Measurements from ENCODE around the gene SAMD7.

SAMD7 gene

DNA sequence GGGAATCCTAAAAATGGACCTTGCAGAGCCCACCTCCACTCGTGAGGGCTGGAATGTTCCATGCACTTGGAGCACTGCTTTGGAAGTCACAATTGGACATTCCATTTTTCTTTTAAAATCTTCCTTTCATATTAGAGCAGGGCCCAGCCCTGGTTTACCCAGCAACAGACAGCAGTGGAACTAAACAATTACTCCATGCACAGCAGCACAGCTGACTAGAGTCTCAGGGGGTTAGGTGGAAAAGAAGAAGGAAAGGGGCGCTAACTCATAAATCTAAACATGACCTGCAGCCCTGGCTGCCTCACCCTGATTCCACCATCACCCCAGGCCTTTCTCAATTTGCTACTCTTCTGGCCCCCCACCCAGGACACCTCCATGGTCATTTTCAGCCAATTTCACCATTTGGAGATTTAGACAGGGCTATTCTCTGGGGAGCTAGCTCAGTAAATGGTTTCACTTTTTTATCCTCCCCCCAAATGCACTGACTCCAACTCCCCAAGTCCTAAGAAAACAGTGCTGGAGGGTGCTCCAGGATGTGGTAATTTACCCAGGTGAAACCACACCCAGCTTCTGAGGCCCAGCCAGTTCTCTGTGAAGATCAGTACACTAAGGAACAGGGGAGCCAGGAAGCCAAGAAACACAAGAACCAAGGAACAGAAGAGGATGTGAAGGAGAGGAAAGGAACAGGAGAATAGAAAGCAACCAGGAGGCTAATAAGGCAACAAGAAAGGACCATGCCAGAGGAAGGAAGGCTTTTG lies 40.1 kb upstream of the SAMD7 start:
- DNase-seq (ENCODE audit: insufficient read length, low spot score), result no peak
- TF ChIP-seq SPI1 (IDR thresholded peaks at IDR 0.05; ENCODE audit: low read depth, low read length), result no peak
- TF ChIP-seq POLR2A (IDR thresholded peaks at IDR 0.05; ENCODE audit: low read depth, low read length), result no peak
- TF ChIP-seq POLR2AphosphoS5 (IDR thresholded peaks at IDR 0.05; ENCODE audit: low read depth, low read length), result no peak
- no peak for TF ChIP-seq TAF1 (IDR thresholded peaks at IDR 0.05; ENCODE audit: low read depth, low read length)
- no peak for TF ChIP-seq POU2F2 (IDR thresholded peaks at IDR 0.05; ENCODE audit: low read depth, low read length)
- TF ChIP-seq PAX5 (IDR thresholded peaks at IDR 0.05; ENCODE audit: insufficient read depth, low read length, severe bottlenecking), result no peak
- peak; percentile 26 for FAIRE-seq

DNA sequence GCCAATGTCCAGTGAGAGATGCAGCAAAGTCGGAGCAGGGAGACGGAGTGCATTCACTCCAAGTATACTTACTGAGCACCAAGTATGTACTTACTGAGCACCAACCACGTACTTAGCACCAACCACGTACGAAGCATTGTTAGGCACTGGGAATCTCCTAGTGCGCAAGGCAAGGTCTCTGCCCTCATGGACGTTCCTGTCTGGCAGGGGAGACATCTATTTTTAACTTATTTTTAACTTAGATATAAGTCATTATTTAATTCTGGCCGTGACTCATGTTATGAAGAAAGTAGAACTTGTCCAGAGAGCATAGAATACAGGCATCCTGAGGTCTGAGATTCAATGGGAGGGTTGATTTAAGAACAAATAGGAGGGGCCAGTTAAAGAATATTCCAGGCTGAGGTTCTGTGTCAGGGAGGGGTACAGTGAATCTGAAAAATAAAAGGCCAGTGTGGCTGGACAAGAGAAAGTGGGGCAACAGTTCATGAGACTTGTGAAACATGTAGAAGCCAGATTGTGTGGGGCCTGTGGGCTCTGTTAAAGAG lies 32.3 kb upstream of the SAMD7 start:
- TF ChIP-seq TAF1 (IDR thresholded peaks at IDR 0.05; ENCODE audit: low read depth, low read length) (no peak), POLR2A (IDR thresholded peaks at IDR 0.05; ENCODE audit: low read depth, low read length) (no peak), POU2F2 (IDR thresholded peaks at IDR 0.05; ENCODE audit: low read depth, low read length) (no peak), PAX5 (IDR thresholded peaks at IDR 0.05; ENCODE audit: insufficient read depth, low read length, severe bottlenecking) (no peak), SPI1 (IDR thresholded peaks at IDR 0.05; ENCODE audit: low read depth, low read length) (no peak), POLR2AphosphoS5 (IDR thresholded peaks at IDR 0.05; ENCODE audit: low read depth, low read length) (no peak)
- FAIRE-seq, result no peak
- DNase-seq (ENCODE audit: insufficient read length, low spot score), result no peak

DNA sequence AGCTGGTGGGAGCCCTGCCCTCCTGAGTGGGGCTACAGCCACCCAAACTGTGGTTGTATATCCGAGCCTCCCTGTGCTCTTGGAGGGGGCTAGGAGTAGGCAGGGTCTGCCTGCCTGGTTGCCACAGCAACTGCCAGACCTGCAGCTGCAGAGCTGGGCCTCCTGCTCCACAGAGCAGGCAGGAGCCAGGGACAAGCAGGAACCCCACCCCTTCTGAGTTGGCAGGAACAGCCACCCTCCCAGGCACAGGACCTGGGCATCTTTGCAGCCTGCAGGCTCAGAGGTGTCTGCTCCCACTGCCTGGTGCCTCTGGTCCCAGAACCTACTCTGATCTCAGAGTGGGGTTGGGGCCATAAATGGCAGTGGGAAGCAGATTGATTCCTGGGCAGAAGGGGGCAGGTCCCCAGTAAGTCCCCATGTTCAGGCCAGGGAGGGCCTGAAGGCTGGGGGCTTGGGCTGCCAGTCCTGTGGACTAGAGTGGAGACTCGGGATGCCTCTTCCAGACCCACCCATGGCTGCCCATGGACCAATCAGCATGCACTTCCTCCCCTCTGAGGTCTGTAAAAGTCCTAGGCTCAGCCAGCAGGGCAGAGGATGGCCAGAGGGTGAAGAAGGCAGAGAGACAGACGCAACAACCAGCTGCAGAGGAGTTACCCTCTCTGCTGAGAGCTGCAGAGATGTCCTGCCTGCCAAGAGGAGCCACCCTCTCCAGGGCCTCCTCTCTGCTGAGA lies 31.4 kb upstream of the SAMD7 start:
- DNase-seq (ENCODE audit: insufficient read length, low spot score), result no peak
- no peak for TF ChIP-seq SPI1 (IDR thresholded peaks at IDR 0.05; ENCODE audit: low read depth, low read length)
- TF ChIP-seq POLR2A (IDR thresholded peaks at IDR 0.05; ENCODE audit: low read depth, low read length), result no peak
- TF ChIP-seq PAX5 (IDR thresholded peaks at IDR 0.05; ENCODE audit: insufficient read depth, low read length, severe bottlenecking), result no peak
- TF ChIP-seq POU2F2 (IDR thresholded peaks at IDR 0.05; ENCODE audit: low read depth, low read length), result no peak
- TF ChIP-seq POLR2AphosphoS5 (IDR thresholded peaks at IDR 0.05; ENCODE audit: low read depth, low read length), result no peak
- no peak for TF ChIP-seq TAF1 (IDR thresholded peaks at IDR 0.05; ENCODE audit: low read depth, low read length)
- no peak for FAIRE-seq

DNA sequence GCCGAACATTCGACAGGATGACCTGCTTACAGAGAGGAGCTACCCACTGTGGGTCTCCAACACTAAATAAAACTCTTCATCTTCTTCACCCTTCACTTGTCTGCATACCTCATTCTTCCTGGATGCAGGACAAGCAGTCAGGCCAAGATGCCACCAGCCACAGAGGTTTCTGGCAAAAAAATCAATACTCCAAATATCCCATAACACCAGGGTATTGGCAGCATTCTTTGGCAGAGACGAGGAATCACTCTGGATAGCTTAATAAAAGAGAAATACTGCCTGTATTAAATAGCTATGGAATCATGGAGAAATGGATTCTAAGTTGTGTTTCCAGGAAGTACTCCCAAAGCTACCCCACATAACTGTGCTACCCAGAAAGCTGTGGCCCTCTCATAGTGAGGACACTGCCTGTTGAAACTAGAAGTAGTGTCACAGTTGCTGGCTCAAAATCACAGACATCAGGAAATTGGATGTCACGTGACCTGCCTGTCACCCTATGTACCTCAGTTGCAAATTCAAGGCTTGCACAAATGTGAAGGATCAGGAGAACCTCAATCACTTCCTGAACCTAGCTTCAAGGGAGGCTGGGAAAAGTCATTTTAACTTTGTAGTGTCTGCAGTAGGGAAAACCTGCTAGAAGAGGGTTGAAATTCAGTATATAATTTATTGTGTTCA lies 30.7 kb upstream of the SAMD7 start:
- no peak for DNase-seq (ENCODE audit: insufficient read length, low spot score)

DNA sequence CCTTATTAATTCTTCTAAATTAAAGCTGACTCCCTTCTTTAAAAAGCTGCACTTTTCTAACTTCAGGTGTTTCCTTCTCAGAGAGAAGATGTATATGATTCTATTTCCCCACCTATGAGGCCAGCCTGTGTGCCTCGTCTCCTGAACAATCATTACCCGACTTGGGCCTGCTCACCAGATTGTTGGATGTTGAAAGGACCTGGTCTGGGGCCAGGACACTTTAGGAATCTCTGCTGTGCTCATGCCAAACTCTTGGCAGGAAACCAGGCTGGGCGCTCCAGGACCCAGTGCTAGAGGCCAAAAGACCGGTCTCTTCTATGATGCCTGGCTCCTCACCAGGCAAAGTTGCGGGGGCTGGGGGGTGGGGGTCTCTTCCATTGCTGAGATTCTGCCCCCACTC lies 24.7 kb upstream of the SAMD7 start:
- no peak for FAIRE-seq
- no peak for DNase-seq (ENCODE audit: insufficient read length, low spot score)
- TF ChIP-seq POU2F2 (IDR thresholded peaks at IDR 0.05; ENCODE audit: low read depth, low read length), result no peak
- no peak for TF ChIP-seq SPI1 (IDR thresholded peaks at IDR 0.05; ENCODE audit: low read depth, low read length)
- TF ChIP-seq POLR2AphosphoS5 (IDR thresholded peaks at IDR 0.05; ENCODE audit: low read depth, low read length), result no peak
- TF ChIP-seq PAX5 (IDR thresholded peaks at IDR 0.05; ENCODE audit: insufficient read depth, low read length, severe bottlenecking), result no peak
- no peak for TF ChIP-seq TAF1 (IDR thresholded peaks at IDR 0.05; ENCODE audit: low read depth, low read length)

More for the DNA sequence above, 30.7 kb upstream of the SAMD7 start:
- no peak for TF ChIP-seq POLR2AphosphoS5 (IDR thresholded peaks at IDR 0.05; ENCODE audit: low read depth, low read length)
- TF ChIP-seq SPI1 (IDR thresholded peaks at IDR 0.05; ENCODE audit: low read depth, low read length), result no peak
- no peak for TF ChIP-seq POU2F2 (IDR thresholded peaks at IDR 0.05; ENCODE audit: low read depth, low read length)
- TF ChIP-seq POLR2A (IDR thresholded peaks at IDR 0.05; ENCODE audit: low read depth, low read length), result no peak
- FAIRE-seq, result no peak

DNA sequence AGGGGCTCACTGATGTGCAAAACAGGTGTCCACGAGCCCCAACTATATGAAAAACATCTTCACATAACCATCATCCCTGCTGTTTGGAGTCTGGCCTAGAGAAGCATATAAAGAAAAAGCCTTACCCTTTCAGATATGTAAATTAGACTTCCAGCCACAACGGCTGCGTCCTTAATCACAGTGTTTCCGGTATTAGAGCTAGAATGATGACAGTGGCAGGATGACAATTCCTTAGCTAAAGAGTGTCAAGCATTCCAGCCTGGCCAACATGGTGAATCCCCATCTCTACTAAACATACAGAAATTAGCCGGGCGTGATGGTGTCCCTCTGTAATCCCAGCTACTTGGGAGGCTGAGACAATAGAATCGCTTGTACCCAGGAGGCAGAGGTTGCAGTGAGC lies 19.5 kb upstream of the SAMD7 start:
- peak; percentile 52 for FAIRE-seq
- no peak for DNase-seq (ENCODE audit: insufficient read length, low spot score)
- TF ChIP-seq POLR2A (IDR thresholded peaks at IDR 0.05; ENCODE audit: low read depth, low read length), result no peak
- TF ChIP-seq TAF1 (IDR thresholded peaks at IDR 0.05; ENCODE audit: low read depth, low read length), result no peak
- TF ChIP-seq POU2F2 (IDR thresholded peaks at IDR 0.05; ENCODE audit: low read depth, low read length), result no peak
- no peak for TF ChIP-seq SPI1 (IDR thresholded peaks at IDR 0.05; ENCODE audit: low read depth, low read length)
- TF ChIP-seq POLR2AphosphoS5 (IDR thresholded peaks at IDR 0.05; ENCODE audit: low read depth, low read length), result no peak
- no peak for TF ChIP-seq PAX5 (IDR thresholded peaks at IDR 0.05; ENCODE audit: insufficient read depth, low read length, severe bottlenecking)

DNA sequence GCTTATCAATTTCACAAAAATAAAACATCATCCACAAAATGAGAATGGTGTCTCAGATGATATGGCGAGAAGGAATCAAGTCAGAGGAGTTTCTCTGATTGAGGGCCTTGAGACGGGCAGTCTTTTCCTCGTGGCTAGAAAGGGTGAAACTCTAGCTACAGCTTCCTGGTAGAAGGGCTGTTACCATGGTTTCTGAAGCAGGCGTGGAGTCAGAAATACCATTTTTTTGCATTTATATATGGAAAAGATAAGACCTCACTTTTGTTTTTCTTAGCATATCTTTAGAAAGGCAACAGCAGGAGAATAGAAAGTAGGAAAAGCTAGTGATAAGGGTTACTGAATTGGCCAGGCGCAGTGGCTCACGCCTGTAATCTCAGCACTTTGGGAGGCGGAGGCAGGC lies 17.3 kb upstream of the SAMD7 start:
- TF ChIP-seq SPI1 (IDR thresholded peaks at IDR 0.05; ENCODE audit: low read depth, low read length) (no peak), POLR2A (IDR thresholded peaks at IDR 0.05; ENCODE audit: low read depth, low read length) (no peak), TAF1 (IDR thresholded peaks at IDR 0.05; ENCODE audit: low read depth, low read length) (no peak), POLR2AphosphoS5 (IDR thresholded peaks at IDR 0.05; ENCODE audit: low read depth, low read length) (no peak), PAX5 (IDR thresholded peaks at IDR 0.05; ENCODE audit: insufficient read depth, low read length, severe bottlenecking) (no peak), POU2F2 (IDR thresholded peaks at IDR 0.05; ENCODE audit: low read depth, low read length) (no peak)
- DNase-seq (ENCODE audit: insufficient read length, low spot score) (no peak), FAIRE-seq (no peak)

DNA sequence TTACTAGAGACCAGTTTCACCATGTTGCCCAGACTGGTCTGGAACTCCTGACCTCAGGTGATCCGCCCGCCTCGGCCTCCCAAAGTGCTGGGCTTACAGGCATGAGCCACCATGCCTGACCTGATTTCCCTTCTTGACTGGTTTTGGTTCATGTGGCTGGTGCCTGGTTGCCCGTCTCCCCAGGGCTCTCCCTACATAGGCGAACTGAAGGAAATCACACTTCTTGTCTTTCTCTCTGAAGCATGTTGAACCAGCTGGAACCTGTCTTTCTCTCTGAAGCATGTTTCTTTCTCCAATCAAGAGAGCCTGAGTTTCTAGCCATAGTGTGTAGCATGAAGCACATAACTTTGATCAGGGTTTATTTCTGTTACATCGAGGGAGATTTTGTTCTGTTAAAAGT lies 16.3 kb upstream of the SAMD7 start:
- no peak for DNase-seq (ENCODE audit: insufficient read length, low spot score)
- no peak for FAIRE-seq
- TF ChIP-seq PAX5 (IDR thresholded peaks at IDR 0.05; ENCODE audit: insufficient read depth, low read length, severe bottlenecking) (no peak), POU2F2 (IDR thresholded peaks at IDR 0.05; ENCODE audit: low read depth, low read length) (no peak), SPI1 (IDR thresholded peaks at IDR 0.05; ENCODE audit: low read depth, low read length) (no peak), TAF1 (IDR thresholded peaks at IDR 0.05; ENCODE audit: low read depth, low read length) (no peak), POLR2A (IDR thresholded peaks at IDR 0.05; ENCODE audit: low read depth, low read length) (no peak), POLR2AphosphoS5 (IDR thresholded peaks at IDR 0.05; ENCODE audit: low read depth, low read length) (no peak)

DNA sequence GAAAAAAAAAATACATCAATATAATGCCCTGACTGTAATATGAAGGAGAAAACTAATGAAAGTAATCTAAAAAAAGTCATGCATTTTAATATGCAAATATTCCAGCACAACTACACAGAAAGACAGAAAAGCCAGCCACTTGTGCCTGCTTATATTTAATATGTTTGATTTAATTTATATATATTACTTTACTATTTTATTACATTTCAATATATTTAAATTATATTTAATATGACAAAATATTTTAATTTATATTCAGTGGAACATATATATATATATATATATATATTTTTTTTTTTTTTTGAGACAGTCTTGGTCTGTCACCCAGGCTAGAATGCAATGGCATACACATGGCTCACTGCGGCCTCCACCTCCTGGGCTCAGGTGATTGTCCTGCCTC lies 14.1 kb upstream of the SAMD7 start:
- TF ChIP-seq POLR2A (IDR thresholded peaks at IDR 0.05; ENCODE audit: low read depth, low read length), result no peak
- no peak for DNase-seq (ENCODE audit: insufficient read length, low spot score)
- no peak for FAIRE-seq

All from GM12891 (cell line).